ENCODE data around the gene PAM16. TPM values are rescaled to one million over a fixed set of nuclear protein-coding genes. Genes with fewer than 3 reads are reported as not detected.

Gene PAM16
- total RNA-seq, 2 donors from 2014 or later: 25.3 to 28.8 TPM

GRCh38 chr16:4293181-4293716 lies 57.9 kb downstream of the PAM16 start:
- intact Hi-C loops (cut with DNase I): loop anchor here in 1 of 2 donors (5.0 kb wide), 1 partner anchor 34 kb away; no protein-coding TSS in a partner anchor
- no peak for DNase-seq (ENCODE audit: low spot score)

- no peak for DNase-seq (ENCODE audit: low spot score)
- intact Hi-C loops (cut with DNase I): loop anchor here (2.0 to 5.0 kb wide), 2 partner anchors 36 to 37 kb away; no protein-coding TSS in a partner anchor
These were observed 59.4 kb downstream of the PAM16 start for GRCh38 chr16:4291699-4292098.

Other genes starting within 250 kb of the PAM16 start
- gene ADCY9, start 234.9 kb downstream of the PAM16 start, total RNA-seq: 10 to 100 TPM; 20.8 to 20.9 TPM
- 1 to 10 TPM; 4.1 to 4.6 TPM for gene SRL, start 109.2 kb downstream of the PAM16 start, total RNA-seq
- 1 to 10 TPM; 4.0 to 5.4 TPM for gene TFAP4, start 78.3 kb downstream of the PAM16 start, total RNA-seq
- 10 to 100 TPM; 35.6 to 49.0 TPM for gene GLIS2, start 35.3 kb downstream of the PAM16 start, total RNA-seq
- 10 to 100 TPM; 67.1 to 89.3 TPM for gene VASN, start 20.5 kb upstream of the PAM16 start, total RNA-seq
- 10 to 100 TPM; 28.5 to 29.5 TPM for gene CORO7, start 65.3 kb upstream of the PAM16 start, total RNA-seq
- 10 to 100 TPM; 22.4 to 23.6 TPM for gene DNAJA3, start 74.5 kb upstream of the PAM16 start, total RNA-seq
- 10 to 100 TPM; 18.8 to 25.3 TPM for gene NMRAL1, start 123.3 kb upstream of the PAM16 start, total RNA-seq
- gene HMOX2, start 125.1 kb upstream of the PAM16 start, total RNA-seq: 10 to 100 TPM; 28.3 to 30.5 TPM
- gene CDIP1, start 187.5 kb upstream of the PAM16 start, total RNA-seq: 10 to 100 TPM; 19.4 to 21.1 TPM
- under 1 TPM; 0.09 to 0.10 TPM for gene C16orf96, start 205.0 kb upstream of the PAM16 start, total RNA-seq

Data from posterior vena cava (tissue), 2 donors.